Coronary artery (tissue), 2 donors: ENCODE results near the gene CD81.

Experiments
- DNase-seq: peaks from one replicate; pipeline ENCODE4 v3.0.0-alpha.2; 2017; ENCODE audit warnings: low spot score
- H3K27ac ChIP-seq, 2 donors: fragments of 200-600 bp; sonication (generic); one replicate each; pipeline ENCODE4 v1.5.1; 2016 to 2019
- H3K4me3 ChIP-seq: fragments of 200-600 bp; sonication (generic); 2 replicates; pipeline ENCODE4 v1.5.1; 2016; ENCODE audit warnings: mild to moderate bottlenecking, moderate library complexity
- CTCF ChIP-seq: fragments of 200-600 bp; sonication (generic); IDR thresholded peaks from one replicate; pipeline ENCODE4 v1.5.1; 2019; ENCODE audit warnings: antibody characterized with exemption

The CD81 gene

GRCh38 chr11:2436521-2437031 is 59.5 kb downstream of the CD81 start:
- H3K4me3 ChIP-seq, result no peak overlapping the region
- H3K27ac ChIP-seq, result no peak overlapping the region

GRCh38 chr11:2437516-2437915 is 60.4 kb downstream of the CD81 start:
- no peak overlapping the region for H3K27ac ChIP-seq
- no peak overlapping the region for H3K4me3 ChIP-seq
- DNase-seq, result no peak
- no peak for TF ChIP-seq CTCF

More at GRCh38 chr11:2436521-2437031, 59.5 kb downstream of the CD81 start:
- DNase-seq, result no peak
- no peak for TF ChIP-seq CTCF

- Histone ChIP-seq H3K4me3 (no peak overlapping the region), H3K27ac (no peak overlapping the region)
- no peak for TF ChIP-seq CTCF
- DNase-seq, result no peak
Measured at GRCh38 chr11:2439820-2440219, 62.7 kb downstream of the CD81 start.

GRCh38 chr11:2440646-2441045 is 63.5 kb downstream of the CD81 start:
- DNase-seq, result no peak
- H3K4me3 ChIP-seq, result no peak overlapping the region
- no peak for TF ChIP-seq CTCF
- H3K27ac ChIP-seq, result no peak overlapping the region

GRCh38 chr11:2441171-2441570 is 64.1 kb downstream of the CD81 start:
- H3K27ac ChIP-seq, result no peak overlapping the region
- TF ChIP-seq CTCF, result no peak
- DNase-seq, result no peak
- no peak overlapping the region for H3K4me3 ChIP-seq

GRCh38 chr11:2442589-2442988 is 65.5 kb downstream of the CD81 start:
- Histone ChIP-seq H3K27ac (no peak overlapping the region), H3K4me3 (no peak overlapping the region)
- DNase-seq, result no peak
- TF ChIP-seq CTCF, result no peak

- H3K4me3 ChIP-seq, result no peak overlapping the region
- TF ChIP-seq CTCF, result no peak
- DNase-seq, result no peak
- no peak overlapping the region for H3K27ac ChIP-seq
Measured at GRCh38 chr11:2443406-2443805, 66.3 kb downstream of the CD81 start.
